VCaP (cell line): ENCODE measurements around the gene CASKIN1.
"Not testable (repeated sequence)": the region's sequence is repeated elsewhere in the genome, so short reads cannot be mapped to it uniquely, and the experiment has no call there.

Experiments
- H3K27ac ChIP-seq: fragments of 450-650 bp; 2 replicates; pipeline ENCODE4 v1.5.1; 2017
- TF ChIP-seq, protein P1 (sequence below): fragments of 450-650 bp; conservative IDR thresholded peaks from 2 replicates; pipeline ENCODE4 v1.5.1; 2017; ENCODE audit warnings: mild to moderate bottlenecking, moderate library complexity

The CASKIN1 gene

GRCh38 chr16:2147981-2148671 lies 48.3 kb downstream of the CASKIN1 start, which contains the start of gene RAB26:
TSS of gene RAB26 (plus strand) at chr16:2148625. CDS start at chr16:2148784, 159 bp downstream.
- TF ChIP-seq, protein P1, sequence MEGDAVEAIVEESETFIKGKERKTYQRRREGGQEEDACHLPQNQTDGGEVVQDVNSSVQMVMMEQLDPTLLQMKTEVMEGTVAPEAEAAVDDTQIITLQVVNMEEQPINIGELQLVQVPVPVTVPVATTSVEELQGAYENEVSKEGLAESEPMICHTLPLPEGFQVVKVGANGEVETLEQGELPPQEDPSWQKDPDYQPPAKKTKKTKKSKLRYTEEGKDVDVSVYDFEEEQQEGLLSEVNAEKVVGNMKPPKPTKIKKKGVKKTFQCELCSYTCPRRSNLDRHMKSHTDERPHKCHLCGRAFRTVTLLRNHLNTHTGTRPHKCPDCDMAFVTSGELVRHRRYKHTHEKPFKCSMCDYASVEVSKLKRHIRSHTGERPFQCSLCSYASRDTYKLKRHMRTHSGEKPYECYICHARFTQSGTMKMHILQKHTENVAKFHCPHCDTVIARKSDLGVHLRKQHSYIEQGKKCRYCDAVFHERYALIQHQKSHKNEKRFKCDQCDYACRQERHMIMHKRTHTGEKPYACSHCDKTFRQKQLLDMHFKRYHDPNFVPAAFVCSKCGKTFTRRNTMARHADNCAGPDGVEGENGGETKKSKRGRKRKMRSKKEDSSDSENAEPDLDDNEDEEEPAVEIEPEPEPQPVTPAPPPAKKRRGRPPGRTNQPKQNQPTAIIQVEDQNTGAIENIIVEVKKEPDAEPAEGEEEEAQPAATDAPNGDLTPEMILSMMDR = no peak
- peak within 1 kb of the TSS; percentile 89 for H3K27ac ChIP-seq

GRCh38 chr16:2147378-2147777 lies 49.0 kb downstream of the CASKIN1 start:
- H3K27ac ChIP-seq = peak overlapping the region; percentile 89
- TF ChIP-seq, protein P1 = no peak

- H3K27ac ChIP-seq = no peak overlapping the region
- TF ChIP-seq, protein P1 = no peak
Observed at GRCh38 chr16:2145843-2146242, 50.6 kb downstream of the CASKIN1 start.

GRCh38 chr16:2143878-2144485 lies 52.4 kb downstream of the CASKIN1 start:
- H3K27ac ChIP-seq = no peak overlapping the region
- TF ChIP-seq, protein P1 = no peak

DNA sequence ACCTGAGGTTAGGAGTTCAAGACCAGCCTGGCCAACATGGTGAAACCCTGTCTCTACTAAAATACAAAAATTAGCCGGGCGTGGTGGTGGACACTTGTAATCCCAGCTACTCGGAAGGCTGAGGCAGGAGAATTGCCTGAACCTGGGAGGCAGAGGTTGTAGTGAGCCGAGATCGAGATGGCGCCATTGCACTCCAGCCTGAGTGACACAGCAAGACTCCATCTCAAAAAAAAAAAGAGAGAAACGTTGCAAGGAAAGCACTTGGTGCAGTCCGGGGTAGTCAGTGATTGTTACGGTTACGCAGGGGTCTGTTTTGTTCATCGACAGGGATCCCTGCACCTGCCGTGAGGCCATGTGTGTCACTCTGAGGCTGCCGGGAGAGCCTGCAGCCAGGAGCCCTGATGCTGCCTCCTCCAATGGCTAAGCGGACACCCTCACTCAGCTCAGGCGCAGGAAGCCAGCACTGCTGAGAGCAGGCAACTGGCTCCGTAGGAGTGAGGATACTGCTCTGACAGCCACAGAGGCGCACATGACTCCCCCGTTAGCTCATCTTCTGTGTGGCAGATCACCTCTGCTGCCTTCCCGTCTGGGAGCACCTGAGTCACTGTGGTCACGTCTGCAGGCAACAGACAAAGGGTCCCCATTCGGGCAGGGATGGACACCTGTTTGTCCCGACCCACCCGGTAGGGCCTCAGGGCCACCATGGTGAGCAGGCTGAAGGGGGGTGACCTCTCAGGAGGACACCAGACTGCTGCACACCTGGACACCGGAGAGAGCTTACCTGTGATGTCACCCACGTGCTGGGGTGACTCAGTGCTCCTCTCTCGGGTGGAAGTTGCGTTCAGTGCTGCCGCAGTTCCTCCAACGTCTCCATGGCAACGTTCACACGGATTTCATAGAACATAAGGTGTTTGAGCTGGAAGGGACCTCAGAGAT lies 53.2 kb downstream of the CASKIN1 start:
- H3K27ac ChIP-seq = no peak overlapping the region
- TF ChIP-seq, protein P1 = no peak

DNA sequence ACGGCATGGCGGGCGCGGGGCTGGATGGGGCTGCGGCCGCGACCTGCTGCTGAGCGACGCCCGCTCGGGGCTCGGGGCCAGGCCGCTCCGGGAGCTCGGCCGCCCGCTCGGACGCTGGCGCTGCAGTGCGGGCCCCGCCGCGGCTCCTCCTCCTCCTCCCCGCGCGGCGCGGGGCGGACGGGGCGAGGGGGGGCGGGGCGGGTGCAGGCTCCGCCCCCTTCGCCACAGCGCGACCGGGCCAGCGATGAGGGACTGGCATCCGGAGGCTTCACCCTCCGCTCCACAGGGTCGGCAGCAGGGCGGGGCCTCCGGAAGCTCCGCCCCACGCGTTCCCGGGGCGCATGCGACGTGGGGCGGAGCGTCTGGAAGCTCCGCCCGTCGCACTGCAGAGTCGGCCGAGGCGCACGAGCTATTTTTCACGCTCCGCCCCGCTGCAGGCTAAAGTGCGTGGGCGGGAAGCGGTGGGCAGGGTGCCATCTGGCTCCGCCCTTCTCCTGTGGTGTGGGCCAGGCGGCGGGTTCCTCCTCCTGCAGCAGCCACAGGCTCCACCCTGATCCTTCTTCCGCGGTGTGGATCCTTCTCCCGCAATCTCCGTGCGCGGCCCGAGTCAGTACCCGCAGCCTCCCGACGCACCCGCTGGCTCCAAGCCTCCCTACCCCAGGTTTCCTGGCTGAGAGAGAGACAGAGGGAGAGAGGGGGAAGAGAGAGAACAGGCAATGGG lies 60.5 kb downstream of the CASKIN1 start, which contains the start of gene PKD1:
PKD1 (minus strand) TSS at position 129 of the 721 bp plus-strand sequence. CDS start 209 bp downstream, outside the sequence.
- H3K27ac ChIP-seq = peak within 1 kb of the TSS; percentile 45; the same call in 1 of the 2 replicates

GRCh38 chr16:2135071-2135470 lies 61.3 kb downstream of the CASKIN1 start:
- peak overlapping the region; percentile 45; the same call in 1 of the 2 replicates for H3K27ac ChIP-seq

- H3K27ac ChIP-seq = not testable (repeated sequence)
Observed at GRCh38 chr16:2133797-2134196, 62.6 kb downstream of the CASKIN1 start.

GRCh38 chr16:2129890-2130447 lies 66.4 kb downstream of the CASKIN1 start:
- H3K27ac ChIP-seq = not testable (repeated sequence)

- H3K27ac ChIP-seq = not testable (repeated sequence)
Observed at GRCh38 chr16:2129251-2129650, 67.2 kb downstream of the CASKIN1 start.

- 0 out of 2 replicates have a peak overlapping the region, but pooled peaks have one; percentile 19 for H3K27ac ChIP-seq
Observed at GRCh38 chr16:2127630-2128280, 68.7 kb downstream of the CASKIN1 start.
